GM23338 (cell line): ENCODE measurements around the gene SNRNP48. TPM values are rescaled to one million over a fixed set of nuclear protein-coding genes. Genes with fewer than 3 reads are reported as not detected.

ENCODE experiments used
- ATAC-seq: fragments of 200-7000 bp; cut with Tn5 transposase; 3 replicates; pipeline ENCODE4 v1.9.1; 2020
- DNase-seq: peaks from one replicate; pipeline ENCODE4 v3.0.0-alpha.2; 2015; ENCODE audit warnings: low spot score
- H2AFZ ChIP-seq: fragments of 200-600 bp; sonication (generic); 2 replicates; pipeline ENCODE4 v1.8.0; 2016; ENCODE audit warnings: antibody characterized with exemption, mild to moderate bottlenecking, moderate library complexity
- H3F3A ChIP-seq: fragments of 200-600 bp; sonication (generic); replicated peaks from 2 replicates; pipeline ENCODE4 v1.8.0; 2017; ENCODE audit warnings: antibody characterized with exemption, mixed run types, low read depth
- H3K27ac ChIP-seq: fragments of 200-600 bp; sonication (generic); 2 replicates; pipeline ENCODE4 v1.6.1; 2016; ENCODE audit warnings: low read depth
- H3K27me3 ChIP-seq: fragments of 200-600 bp; sonication (generic); 2 replicates; pipeline ENCODE4 v1.8.0; 2016; ENCODE audit warnings: mild to moderate bottlenecking, mixed run types, moderate library complexity; ENCODE audit not compliant: insufficient read depth
- H3K36me3 ChIP-seq: fragments of 200-600 bp; sonication (generic); 2 replicates; pipeline ENCODE4 v1.8.0; 2016; ENCODE audit warnings: mild to moderate bottlenecking; ENCODE audit not compliant: insufficient read depth
- H3K4me1 ChIP-seq: fragments of 200-600 bp; sonication (generic); 2 replicates; pipeline ENCODE4 v1.8.0; 2016; ENCODE audit warnings: mild to moderate bottlenecking, moderate library complexity; ENCODE audit not compliant: insufficient read depth
- H3K4me2 ChIP-seq: fragments of 200-600 bp; sonication (generic); 2 replicates; pipeline ENCODE4 v1.7.1; 2017; ENCODE audit warnings: mixed run types
- H3K4me3 ChIP-seq: fragments of 200-600 bp; sonication (generic); 2 replicates; pipeline ENCODE4 v1.6.1; 2016; ENCODE audit warnings: mixed run types
- H3K79me2 ChIP-seq: fragments of 200-600 bp; sonication (generic); replicated peaks from 2 replicates; pipeline ENCODE4 v1.8.0; 2017; ENCODE audit warnings: mild to moderate bottlenecking; ENCODE audit not compliant: insufficient read depth
- H3K9me2 ChIP-seq: fragments of 200-600 bp; sonication (generic); 2 replicates; pipeline ENCODE4 v1.8.0; 2017; ENCODE audit not compliant: insufficient read depth
- H4K20me1 ChIP-seq: fragments of 200-600 bp; sonication (generic); replicated peaks from 2 replicates; pipeline ENCODE4 v1.8.0; 2017; ENCODE audit warnings: mild to moderate bottlenecking; ENCODE audit not compliant: insufficient read depth
- H3K27ac Mint-ChIP-seq: 2 replicates; pipeline ENCODE4 v1.8.0; 2020; ENCODE audit warnings: inconsistent platforms, mild to moderate bottlenecking, moderate library complexity, mixed read lengths
- H3K27me3 Mint-ChIP-seq: 3 replicates; pipeline ENCODE4 v1.8.0; 2022; ENCODE audit warnings: low read depth, mild to moderate bottlenecking, moderate library complexity, mixed read lengths, inconsistent platforms; ENCODE audit not compliant: insufficient read depth, poor library complexity
- H3K36me3 Mint-ChIP-seq: 3 replicates; pipeline ENCODE4 v1.8.0; 2021; ENCODE audit warnings: low read depth, mild to moderate bottlenecking, inconsistent platforms, moderate library complexity, mixed read lengths
- H3K4me1 Mint-ChIP-seq: 3 replicates; pipeline ENCODE4 v1.8.0; 2020; ENCODE audit warnings: mild to moderate bottlenecking, inconsistent platforms, mixed read lengths
- H3K4me3 Mint-ChIP-seq: 3 replicates; pipeline ENCODE4 v1.8.0; 2021; ENCODE audit warnings: moderate library complexity, mild to moderate bottlenecking, inconsistent platforms, mixed read lengths
- H3K9me3 Mint-ChIP-seq: 3 replicates; pipeline ENCODE4 v1.8.0; 2020; ENCODE audit warnings: moderate library complexity, mild to moderate bottlenecking, inconsistent platforms, mixed read lengths
- REST ChIP-seq: IDR thresholded peaks from one replicate; pipeline ENCODE4 v1.6.1; 2018; ENCODE audit warnings: antibody characterized with exemption; ENCODE audit not compliant: unreplicated experiment
- ZNF114 ChIP-seq: fragments of 250-450 bp; sonication (Bioruptor Pico); IDR thresholded peaks from 2 replicates; pipeline ENCODE4 v1.5.0; 2020; ENCODE audit warnings: mild to moderate bottlenecking, moderate library complexity
- ZNF462 ChIP-seq: fragments of 250-450 bp; sonication (Bioruptor Pico); IDR thresholded peaks from 2 replicates; pipeline ENCODE4 v1.5.0; 2020; ENCODE audit warnings: mild to moderate bottlenecking, moderate library complexity
- polyA plus RNA-seq: library from polyadenylated mRNA; unstranded; fragments of >200 nt; fragmentation: Nextera tagmentation; extraction: Ambion mirVana; gene quantifications from 2 replicates; pipeline ENCODE4 v1.2.1, GENCODE V29; 2016
- total RNA-seq: library from RNA; depleted of rRNA; stranded (reverse); fragments of >200 nt; shearing (Covaris generic); gene quantifications from 2 replicates; pipeline ENCODE4 v1.2.3, GENCODE V29; 2014

Gene SNRNP48
- total and polyA plus RNA-seq, 2 experiments from 2014 or later = 17.2 to 23.9 TPM

- TF ChIP-seq REST = no peak
These were observed 40.8 kb downstream of the SNRNP48 start (continued) for GRCh38 chr6:7630792-7631191.

GRCh38 chr6:7631466-7631865 is 41.5 kb downstream of the SNRNP48 start:
- ATAC-seq = no peak
- TF ChIP-seq ZNF114 (no peak), ZNF462 (CRISPR knock-in tag) (no peak)
- H3K4me1 ChIP-seq = no peaks in the 10 kb centered on the region

More at GRCh38 chr6:7631466-7631865, 41.5 kb downstream of the SNRNP48 start:
- Histone ChIP-seq H4K20me1 (no peaks in the 10 kb centered on the region), H3K27me3 (no peaks in the 10 kb centered on the region), H3K4me3 (no peak overlapping the region), H3K4me2 (no peak overlapping the region), H3K9me2 (no peaks in the 10 kb centered on the region), H3K79me2 (no peaks in the 10 kb centered on the region), H3K36me3 (no peaks in the 10 kb centered on the region), H3F3A (no peaks in the 10 kb centered on the region), H3K27ac (no peak overlapping the region), H2AFZ (no peak overlapping the region)
- DNase-seq = no peak
- Mint-ChIP-seq H3K4me1 (no peaks in the 10 kb centered on the region; the same call in 2 of the 3 replicates), H3K4me3 (no peak overlapping the region), H3K27ac (no peak overlapping the region), H3K9me3 (no peaks in the 10 kb centered on the region), H3K36me3 (no peaks in the 10 kb centered on the region), H3K27me3 (peaks cover 2% of the 10 kb centered on the region)
